ENCODE data around the gene NXNL1. TPM values are rescaled to one million over a fixed set of nuclear protein-coding genes. Genes with fewer than 3 reads are reported as not detected.
"Not testable (repeated sequence)": the region's sequence is repeated elsewhere in the genome, so short reads cannot be mapped to it uniquely, and the experiment has no call there.

The NXNL1 gene
- polyA plus RNA-seq (ENCODE audit: insufficient read length in 3 of 3), result under 1 TPM in 1 of 3 donors, not detected in 2; 0.25 TPM
- long read RNA-seq, donor 1, result 0 reads
- long read RNA-seq, donor 2, result 0 reads
- long read RNA-seq, donor 3, result 0 reads
- long read RNA-seq, donor 4, result 0 reads
- long read RNA-seq, donor 5, result 0 reads
- long read RNA-seq, donor 6, result 0 reads
- long read RNA-seq, donor 7, result 0 reads
- long read RNA-seq, donor 8, result 0 reads
- long read RNA-seq, donor 9, result 0 reads
- long read RNA-seq, donor 10, result 0 reads
- long read RNA-seq, donor 11, result 0 reads
- long read RNA-seq, donor 12, result 0 reads
- long read RNA-seq, donor 13, result 0 reads
- long read RNA-seq, donor 14, result 0 reads
- long read RNA-seq, donor 15, result 0 reads
- long read RNA-seq, donor 16, result 0 reads

GRCh38 chr19:17460372-17461230, at the start of gene NXNL1:
Gene NXNL1, minus strand, starts transcription at chr19:17460926. Its CDS starts 57 bp downstream, at chr19:17460869.
- no peak for DNase-seq

GRCh38 chr19:17508558-17508933, 47.8 kb upstream of the NXNL1 start:
- DNase-seq, result not testable (repeated sequence)

- no peak for DNase-seq
Observed at GRCh38 chr19:17506745-17507144, 46.0 kb upstream of the NXNL1 start.

- no peak for DNase-seq
Observed at GRCh38 chr19:17505223-17505622, 44.5 kb upstream of the NXNL1 start.

- no peak for DNase-seq
Observed at GRCh38 chr19:17504456-17504855, 43.7 kb upstream of the NXNL1 start.

GRCh38 chr19:17504030-17504429, 43.3 kb upstream of the NXNL1 start:
- no peak for DNase-seq

GRCh38 chr19:17503240-17503639, 42.5 kb upstream of the NXNL1 start:
- no peak for DNase-seq

GRCh38 chr19:17500447-17501198, 39.9 kb upstream of the NXNL1 start:
- DNase-seq, result no peak

- DNase-seq, result no peak
Observed at GRCh38 chr19:17499648-17500446, 39.1 kb upstream of the NXNL1 start.

- peak; percentile 69 for DNase-seq
Observed at GRCh38 chr19:17499025-17499424, 38.3 kb upstream of the NXNL1 start.

GRCh38 chr19:17497149-17497798, 36.5 kb upstream of the NXNL1 start:
- DNase-seq, result no peak

- peak; percentile 64 for DNase-seq
Observed at GRCh38 chr19:17496337-17496997, 35.7 kb upstream of the NXNL1 start.

GRCh38 chr19:17495639-17496296, 35.0 kb upstream of the NXNL1 start:
- no peak for DNase-seq

- no peak for DNase-seq
Observed at GRCh38 chr19:17491287-17491686, 30.6 kb upstream of the NXNL1 start.

GRCh38 chr19:17490411-17490810, 29.7 kb upstream of the NXNL1 start:
- DNase-seq, result no peak

GRCh38 chr19:17489392-17490030, 28.8 kb upstream of the NXNL1 start:
- no peak for DNase-seq

- DNase-seq, result peak; percentile 83
Observed at GRCh38 chr19:17488593-17489391, 28.1 kb upstream of the NXNL1 start.
